H54 (cell line): ENCODE results near the gene RAB20.
"Not testable (repeated sequence)": the region's sequence is repeated elsewhere in the genome, so short reads cannot be mapped to it uniquely, and the experiment has no call there.

Experiments
- DNase-seq: peaks from one replicate; pipeline ENCODE4 v3.0.0; 2011; ENCODE audit warnings: low spot score, mixed read lengths; ENCODE audit not compliant: insufficient read length
- FAIRE-seq: peaks from 3 replicates; lab custom pipeline; 2011; peaks lifted over from hg19 to GRCh38; lab: Jason Lieb, UNC
- POLR2A ChIP-seq: IDR thresholded peaks from 2 replicates; pipeline ENCODE4 v1.6.1; 2011; ENCODE audit warnings: low read depth, mild to moderate bottlenecking, low read length

RAB20 gene

DNA sequence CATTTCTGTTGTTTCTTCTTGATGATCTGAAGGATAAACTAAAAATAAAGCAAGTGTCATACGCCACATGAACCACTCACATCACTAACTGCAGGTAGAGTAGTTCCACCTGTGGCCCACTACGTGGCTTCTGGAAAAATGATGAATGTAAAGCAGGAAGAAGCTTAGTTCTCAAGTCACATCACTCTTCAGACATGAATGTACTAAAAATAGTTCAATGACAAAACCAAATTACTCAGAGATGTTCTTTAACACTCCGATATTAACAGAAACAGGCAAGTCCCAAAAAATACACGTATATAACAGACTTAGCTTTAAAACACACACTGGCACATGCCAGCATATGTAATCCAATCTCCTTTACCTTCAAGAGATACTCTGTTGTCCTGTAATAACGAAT lies 21.6 kb downstream of the RAB20 start:
- DNase-seq (no peak), FAIRE-seq (no peak)
- no peak for TF ChIP-seq POLR2A

DNA sequence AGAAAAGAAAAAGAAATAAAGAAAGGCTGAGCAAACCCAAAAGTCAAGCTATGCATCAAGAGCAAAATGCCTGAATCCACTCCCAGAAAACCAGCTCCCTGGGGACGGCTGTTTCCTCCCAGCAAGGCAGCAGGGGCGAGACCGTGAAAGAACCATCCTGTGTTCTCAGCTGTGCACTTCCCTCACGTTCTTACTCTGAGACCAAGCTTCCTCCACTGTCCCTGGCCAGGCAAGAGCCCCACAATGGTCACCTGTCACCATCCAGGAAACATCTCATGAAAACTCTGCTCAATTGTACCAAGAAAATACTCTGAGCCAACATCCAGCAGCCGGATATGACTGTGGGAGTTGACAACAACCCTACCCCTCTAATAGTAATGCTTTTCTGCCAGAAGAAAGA lies 22.9 kb downstream of the RAB20 start:
- FAIRE-seq (no peak), DNase-seq (no peak)
- no peak for TF ChIP-seq POLR2A

DNA sequence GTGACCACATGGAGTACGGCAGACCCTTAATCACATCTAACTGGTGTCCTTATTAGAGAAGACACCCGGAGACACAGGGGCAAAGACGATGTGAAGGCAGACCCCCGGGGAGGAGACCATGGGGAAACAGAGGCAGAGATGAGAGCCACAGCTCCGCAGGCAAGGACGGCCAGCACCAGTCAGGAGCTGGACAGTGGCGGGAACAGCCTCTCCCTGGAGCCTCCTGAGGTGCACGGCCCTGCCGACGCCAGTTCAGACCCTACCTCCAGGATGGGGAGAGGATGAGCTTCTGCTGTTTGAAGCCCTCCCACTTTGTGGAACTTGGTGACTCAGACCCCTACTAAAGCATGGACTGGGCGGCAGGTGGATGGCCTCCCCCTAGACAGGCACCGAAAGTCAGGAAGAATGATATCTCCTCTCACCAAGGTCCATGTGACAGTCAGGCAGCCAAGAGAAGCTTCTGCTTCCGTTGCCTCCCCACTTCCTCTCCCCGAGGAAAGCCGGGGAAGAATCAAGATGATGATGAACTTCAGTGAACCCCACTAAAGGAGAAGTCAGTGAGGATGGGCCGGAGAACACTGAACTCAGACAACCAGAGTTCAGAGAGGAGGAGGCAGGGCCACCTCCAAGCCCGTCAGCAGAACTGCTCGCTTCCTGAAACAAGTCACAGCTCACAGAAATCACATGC lies 25.4 kb downstream of the RAB20 start:
- no peak for TF ChIP-seq POLR2A
- FAIRE-seq, result no peak
- DNase-seq, result no peak

DNA sequence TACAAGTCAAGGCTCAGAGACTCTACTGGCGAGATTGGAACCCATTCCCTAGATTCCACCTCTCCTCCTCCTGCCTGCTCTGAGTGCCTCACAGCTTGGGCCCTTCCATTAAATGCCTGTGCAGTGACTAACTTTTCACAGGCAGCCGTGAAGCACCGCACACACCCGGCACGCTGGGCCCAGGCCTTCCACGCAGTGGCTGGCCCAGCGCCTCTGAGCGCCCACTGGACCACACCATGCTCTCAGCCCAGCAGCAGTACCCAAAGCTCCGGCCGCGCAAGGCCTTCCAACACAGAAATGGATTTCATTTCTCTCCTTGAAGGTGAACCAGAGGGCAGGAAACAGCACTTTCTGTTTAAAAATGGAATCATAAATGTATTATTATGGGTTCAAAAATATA lies 26.0 kb downstream of the RAB20 start:
- no peak for TF ChIP-seq POLR2A
- no peak for FAIRE-seq
- no peak for DNase-seq

DNA sequence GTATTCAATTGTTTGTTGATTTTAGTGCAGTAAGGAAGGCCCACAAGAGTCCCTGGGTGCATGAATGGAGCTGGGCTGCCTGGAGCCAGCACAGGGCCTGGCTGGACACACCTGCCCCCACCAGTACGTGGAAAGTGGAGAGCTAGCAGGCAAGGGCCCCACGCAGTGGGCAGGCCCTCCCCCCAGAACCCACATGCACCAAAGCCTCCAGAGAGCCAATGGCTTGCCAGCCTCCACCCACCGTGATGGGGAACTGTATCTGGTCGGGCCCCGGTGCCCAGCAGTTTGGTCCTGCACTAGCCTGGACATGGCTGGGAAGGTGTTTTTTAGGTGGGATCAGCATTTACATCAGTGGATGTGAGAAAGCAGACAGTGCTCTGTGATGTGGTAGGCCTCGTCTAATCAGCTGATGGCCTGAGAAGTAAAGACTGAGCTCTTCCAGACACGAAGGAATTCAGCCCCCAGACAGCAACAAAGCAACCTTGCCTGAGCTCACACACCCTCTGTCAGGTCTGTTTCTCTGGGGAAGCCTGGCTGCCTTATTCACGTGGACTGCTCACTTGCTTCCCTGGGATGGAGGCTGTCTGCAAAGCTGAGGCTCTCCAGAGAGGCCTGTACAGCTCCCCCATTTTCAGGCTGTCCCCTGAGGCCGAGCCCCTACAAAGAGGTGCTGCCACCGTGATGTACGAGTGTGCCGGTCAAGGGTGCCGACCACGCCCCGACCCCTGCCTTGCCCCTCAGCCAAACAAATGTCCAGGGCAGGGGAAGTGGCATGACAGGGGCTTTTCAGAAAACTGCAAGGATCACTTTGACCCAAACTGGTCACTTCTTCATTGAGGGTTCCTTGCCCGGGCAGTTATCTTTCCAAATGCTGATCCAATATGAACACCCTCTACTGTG lies 27.5 kb downstream of the RAB20 start:
- TF ChIP-seq POLR2A, result no peak
- DNase-seq (no peak), FAIRE-seq (no peak)

DNA sequence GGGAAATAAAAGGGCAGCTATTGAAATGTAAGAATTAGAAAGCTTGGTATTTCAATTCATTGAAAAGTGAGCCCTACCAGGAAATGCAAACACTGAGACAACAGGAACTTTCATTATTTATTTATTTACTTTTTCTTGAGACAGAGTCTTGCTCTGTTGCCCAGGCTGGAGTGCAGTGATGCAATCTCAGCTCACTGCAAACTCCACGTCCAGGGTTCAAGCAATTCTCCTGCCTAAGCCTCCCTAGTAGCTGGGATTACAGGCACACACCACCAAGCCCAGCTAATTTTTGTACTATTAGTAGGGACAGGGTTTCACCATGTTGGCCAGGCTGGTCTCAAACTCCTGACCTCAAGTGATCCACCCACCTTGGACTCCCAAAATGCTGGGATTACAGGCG lies 29.3 kb downstream of the RAB20 start:
- FAIRE-seq, result not testable (repeated sequence)

DNA sequence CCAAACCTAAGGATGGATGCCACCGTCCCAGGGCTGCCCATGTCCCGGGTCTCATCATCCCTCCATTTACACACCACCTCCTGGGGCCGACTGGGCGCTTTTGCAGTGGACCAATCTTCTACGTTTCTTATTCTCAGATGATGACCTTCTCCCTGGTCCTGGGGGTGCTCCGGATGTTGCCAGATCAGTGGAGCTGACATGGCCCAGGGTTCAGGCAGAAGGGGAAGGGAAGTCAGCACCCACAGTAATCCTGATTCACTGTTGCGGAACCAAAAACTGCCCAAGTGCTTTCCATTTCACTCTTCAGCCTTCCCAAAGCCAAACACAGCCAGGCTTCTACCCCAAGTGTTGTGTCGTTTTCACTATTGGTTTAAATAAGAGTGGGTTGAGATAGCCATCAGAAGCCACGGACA lies 29.8 kb downstream of the RAB20 start:
- no peak for TF ChIP-seq POLR2A
- DNase-seq (no peak), FAIRE-seq (no peak)

More for the DNA sequence above, 29.3 kb downstream of the RAB20 start:
- not testable (repeated sequence) for DNase-seq

DNA sequence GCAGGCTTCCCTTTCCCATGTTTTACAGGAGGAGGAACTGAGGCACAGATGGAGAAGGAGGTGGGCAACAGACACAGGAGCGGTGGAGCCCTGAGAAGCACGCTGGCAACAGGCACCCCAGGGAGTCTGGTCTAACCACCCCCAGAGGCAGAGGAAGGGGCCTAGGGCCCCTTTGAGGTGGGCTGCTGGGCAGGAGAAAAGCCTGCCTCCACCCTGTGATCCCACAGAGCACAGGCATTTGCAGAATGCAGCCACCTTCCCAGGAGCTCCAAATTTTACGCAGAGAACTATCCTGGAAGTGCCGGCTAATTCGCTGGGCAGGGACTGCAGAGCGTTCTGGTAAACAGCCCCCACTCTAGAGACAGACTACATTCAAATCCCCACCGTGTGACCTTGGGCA lies 30.4 kb downstream of the RAB20 start:
- DNase-seq (no peak), FAIRE-seq (no peak)
- TF ChIP-seq POLR2A, result no peak

DNA sequence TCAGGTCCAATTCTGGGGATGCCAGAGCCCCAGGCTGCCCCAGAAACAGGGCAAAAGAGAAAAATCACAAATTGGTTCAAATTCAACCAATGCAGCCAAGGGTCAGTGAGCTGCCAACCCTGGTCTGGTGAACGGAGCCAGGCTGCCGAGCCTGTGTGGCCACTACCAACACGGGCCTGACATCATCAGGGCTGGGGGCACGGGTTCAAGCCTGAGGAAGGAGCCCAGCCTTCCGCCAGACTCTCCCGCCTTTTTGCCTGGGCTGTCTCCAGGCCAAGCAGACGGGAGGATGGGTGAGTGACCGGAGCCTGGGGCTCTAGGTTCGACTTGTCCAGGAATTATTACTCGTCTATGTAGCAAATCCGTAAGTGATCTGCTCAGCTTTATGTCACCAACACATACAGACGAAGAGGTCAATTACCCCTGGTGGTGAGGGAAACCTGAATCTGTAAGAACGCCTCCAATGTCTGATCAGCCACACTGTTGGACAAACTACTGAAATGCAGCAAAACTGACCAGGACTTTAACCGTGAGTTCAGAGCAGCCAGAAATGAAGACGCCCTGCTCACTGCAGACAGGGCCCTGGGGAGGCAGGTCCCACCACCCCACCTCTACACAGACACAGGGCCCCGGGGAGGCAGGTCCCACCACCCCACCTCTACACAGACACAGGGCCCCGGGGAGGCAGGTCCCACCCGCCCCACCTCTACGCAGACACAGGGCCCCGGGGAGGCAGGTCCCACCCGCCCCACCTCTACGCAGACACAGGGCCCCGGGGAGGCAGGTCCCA lies 31.8 kb downstream of the RAB20 start:
- DNase-seq (no peak), FAIRE-seq (no peak)
- no peak for TF ChIP-seq POLR2A

DNA sequence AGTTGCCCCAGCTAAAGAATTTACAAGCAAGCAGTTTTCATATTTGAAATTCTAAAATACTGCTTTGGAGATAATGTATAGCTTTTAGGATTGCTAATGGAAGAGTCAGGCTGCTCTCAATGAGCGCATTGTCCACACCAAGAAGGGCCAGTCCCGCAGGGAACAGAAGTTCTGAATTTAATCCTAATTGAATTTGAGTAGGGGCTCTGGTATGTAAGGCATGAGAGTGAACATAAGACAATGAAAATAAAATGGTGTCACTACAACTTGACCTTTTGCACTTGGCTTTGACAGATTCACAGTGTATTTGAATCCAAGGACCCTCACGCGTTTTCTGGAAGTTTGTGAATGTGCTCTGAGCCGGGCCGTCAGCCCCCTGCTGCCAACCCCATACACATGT lies 32.6 kb downstream of the RAB20 start:
- TF ChIP-seq POLR2A, result no peak
- DNase-seq (no peak), FAIRE-seq (no peak)

DNA sequence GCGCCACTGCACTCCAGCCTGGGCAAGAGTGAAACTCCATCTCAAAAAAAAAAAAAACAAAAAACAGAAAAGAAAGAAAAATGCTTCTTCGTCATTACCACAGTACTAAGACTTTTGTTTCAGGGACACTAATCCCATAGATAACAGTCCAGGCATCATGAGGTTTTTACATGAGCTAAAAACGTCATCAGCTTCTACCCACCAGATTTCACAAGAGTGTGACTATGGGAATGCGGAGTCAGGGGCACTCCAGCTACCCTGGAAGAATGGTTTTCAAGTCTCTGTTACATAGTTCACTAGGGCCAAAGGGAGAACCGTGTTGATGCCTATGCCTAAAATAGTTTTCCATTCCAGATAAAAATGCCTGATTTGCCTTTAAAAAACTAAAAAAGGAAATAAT lies 33.2 kb downstream of the RAB20 start:
- no peak for TF ChIP-seq POLR2A
- FAIRE-seq (no peak), DNase-seq (no peak)

DNA sequence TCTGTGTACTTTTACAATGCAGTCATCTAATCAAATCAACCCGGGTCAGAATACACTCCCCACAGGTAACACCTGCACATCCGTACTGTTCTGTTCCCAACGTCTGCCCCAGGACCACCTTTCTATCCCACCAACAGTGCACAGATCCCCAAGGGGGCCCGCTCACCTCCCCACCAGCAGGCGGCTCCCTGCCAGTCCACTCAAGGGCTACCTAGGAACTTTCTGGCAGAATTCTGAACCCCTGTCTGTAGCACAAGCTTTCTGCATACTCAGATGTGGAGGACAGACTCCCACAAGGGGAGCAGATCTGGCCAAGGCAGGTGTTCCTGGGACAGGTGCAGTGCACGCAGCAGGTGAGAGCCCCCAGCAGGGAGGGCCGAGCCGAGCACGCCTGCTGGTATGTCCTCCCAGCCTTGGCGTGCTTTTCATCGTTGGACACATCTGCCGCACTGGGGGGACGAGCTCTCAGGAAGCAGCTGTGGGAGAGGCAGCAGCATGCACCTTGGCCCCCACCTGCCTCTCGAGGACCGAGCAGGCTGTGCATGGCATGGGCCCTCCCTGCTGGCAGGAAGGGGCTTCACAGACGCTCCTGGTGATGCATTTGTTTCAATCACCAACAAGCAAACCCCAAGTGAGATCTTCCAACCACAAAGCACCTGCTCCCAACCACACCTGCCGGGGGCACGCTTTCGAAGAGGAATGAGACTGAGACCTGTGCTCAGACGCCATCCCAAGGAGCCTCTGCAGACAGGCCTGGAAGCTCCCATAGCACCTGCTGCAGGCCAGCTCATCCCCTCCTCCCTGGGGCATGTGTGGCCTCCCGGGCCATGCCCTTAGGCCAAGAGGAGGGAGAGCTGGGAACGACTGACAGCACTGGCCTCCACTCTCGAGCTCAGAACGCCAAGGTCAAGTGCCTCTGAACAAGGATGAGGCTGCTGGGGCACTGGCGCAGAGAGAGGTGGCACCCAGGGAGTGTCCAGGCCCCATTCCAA lies 35.9 kb downstream of the RAB20 start:
- FAIRE-seq, result no peak
- no peak for TF ChIP-seq POLR2A
- no peak for DNase-seq

DNA sequence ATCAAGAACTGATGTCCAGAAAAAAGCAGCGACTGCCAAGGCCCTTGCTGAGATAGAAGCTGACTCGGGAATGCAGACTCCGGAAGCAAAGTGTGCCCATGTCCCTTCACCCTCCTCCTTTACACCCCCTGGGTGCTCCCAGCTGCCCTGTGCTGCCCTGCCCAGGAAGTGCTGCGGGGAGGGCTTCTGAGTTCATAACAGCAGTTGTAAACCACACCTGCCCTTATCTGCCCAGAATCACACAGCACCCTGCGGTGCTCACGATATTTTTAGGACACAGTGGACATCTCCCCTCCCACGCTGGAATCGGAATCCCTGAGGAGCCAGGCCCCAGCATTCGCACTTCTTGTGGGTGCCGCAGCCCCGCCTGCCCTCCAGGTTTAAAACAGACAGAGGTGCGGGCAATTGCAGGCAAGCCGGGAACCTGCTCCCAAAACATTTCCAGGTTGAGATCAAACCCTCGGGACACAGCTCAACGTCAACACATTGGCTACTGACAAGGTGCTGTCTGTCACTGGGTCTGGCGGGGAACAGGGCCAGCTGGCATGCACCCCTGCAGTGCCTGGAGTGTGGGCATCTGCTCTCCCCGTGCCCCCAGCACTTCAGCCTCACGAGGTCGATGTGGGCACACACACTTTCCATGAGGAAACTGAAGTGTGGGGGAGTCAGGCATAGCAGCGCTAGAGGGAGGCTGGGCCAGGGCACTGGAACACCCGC lies 36.8 kb downstream of the RAB20 start:
- TF ChIP-seq POLR2A, result no peak
- FAIRE-seq, result peak; percentile 84
- DNase-seq, result peak; percentile 81
